ENCODE results near the gene B4GAT1.
A peak's percentile ranks its signal among the peaks of the same experiment; 100 is the strongest.
"Not testable (repeated sequence)": the region's sequence is repeated elsewhere in the genome, so short reads cannot be mapped to it uniquely, and the experiment has no call there.

The B4GAT1 gene

DNA sequence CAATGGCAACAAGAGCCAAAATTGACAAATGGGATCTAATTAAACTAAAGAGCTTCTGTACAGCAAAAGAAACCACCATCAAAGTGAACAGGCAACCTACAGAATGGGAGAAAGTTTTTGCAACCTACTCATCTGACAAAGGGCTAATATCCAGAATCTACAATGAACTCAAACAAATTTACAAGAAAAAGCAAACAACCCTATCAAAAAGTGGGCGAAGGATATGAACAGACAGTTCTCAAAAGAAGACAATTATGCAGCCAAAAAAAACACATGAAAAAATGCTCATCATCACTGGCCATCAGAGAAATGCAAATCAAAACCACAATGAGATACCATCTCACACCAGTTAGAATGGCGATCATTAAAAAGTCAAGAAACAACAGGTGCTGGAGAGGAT, 27.1 kb downstream of the B4GAT1 start:
- not testable (repeated sequence) for DNase-seq

GRCh38 chr11:66318600-66318970, 28.8 kb downstream of the B4GAT1 start:
- no peak for DNase-seq

DNA sequence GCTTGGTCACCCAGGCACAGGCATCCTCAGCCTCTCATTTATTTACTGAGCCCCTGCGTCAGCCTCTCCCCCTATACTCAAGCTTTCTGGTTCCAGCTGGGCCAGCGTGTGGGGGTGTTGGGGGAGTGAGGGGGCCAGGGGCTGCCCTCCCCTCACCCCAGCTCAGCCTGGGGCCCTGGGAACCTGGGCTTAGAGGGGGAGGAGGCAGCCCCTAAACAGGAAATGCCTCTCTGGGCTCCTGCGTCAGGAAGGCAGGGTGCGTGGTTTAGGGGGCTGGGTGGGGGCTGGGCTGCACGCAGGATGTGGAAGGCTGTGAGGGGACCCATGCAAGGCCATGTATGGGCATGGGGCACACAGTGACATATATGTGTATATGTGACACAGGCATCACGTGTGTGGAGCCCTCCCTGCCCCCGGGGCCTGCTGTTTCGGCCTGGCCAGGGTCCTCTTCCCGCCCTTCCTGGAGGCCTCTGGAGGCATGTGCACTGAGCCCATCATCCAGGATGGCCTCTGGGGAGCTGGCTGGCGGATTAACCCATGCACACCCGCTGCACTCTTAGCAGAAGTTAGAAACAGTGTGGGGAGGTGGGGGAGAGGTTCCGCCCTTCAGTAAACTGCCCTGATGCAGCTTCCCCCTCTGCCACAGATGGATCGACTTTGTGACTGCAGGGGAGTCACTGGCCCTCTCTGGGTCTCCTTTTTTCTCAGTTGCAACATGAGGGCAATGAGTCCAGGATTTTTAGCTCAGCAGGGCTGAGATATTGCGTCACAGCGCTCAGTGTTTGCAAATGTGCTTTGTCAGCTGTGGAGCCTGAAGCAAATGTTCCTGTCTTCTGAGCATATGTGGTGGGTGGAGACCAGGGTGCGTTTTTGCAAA, 29.5 kb downstream of the B4GAT1 start:
- no peak for DNase-seq

DNA sequence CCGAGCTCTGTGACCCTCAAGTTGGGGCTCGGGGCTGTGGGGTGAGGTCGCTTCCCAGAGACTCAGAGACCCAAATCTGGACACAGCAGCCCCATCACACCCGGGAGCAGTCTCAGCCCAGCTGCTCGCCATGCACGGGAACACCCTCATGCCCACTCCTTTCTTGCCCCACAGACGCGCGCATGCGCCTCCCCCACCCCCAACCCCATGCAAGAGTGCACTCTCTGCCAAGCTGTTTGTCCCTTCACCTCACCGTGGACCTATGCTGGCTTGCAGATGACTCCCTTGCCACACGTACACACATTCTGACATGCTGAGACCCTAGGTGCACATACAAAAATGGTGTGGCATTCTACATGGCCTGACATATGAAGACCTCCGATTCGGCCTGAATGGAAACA, 30.1 kb downstream of the B4GAT1 start:
- no peak for DNase-seq

DNA sequence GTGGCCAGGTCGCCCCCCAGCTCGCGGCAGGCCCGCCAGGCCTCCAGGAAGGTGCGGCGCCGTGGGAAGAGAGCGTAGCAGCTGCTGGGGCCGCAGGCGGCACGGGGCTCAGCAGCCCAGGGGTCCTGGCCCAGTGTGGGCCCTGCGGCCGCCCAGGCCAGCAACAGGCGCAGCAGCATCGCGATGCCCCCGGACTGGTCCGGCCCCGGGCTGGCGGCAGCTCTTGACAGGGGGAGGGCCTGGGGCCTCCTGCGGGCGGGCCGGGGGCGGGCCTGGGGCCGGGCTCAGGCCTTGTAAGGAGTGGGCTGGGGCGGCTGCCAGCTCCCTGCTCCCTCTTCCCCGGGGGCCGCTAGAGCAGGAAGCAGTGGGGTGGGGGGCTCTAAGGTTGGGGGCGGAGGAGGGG, 30.6 kb downstream of the B4GAT1 start, which contains the start of gene CD248:
CD248 (minus strand) TSS at position 196 of the 403 bp plus-strand sequence; CDS start at position 179, 17 bp downstream.
- no peak for DNase-seq

GRCh38 chr11:66315921-66316811, 31.3 kb downstream of the B4GAT1 start:
- no peak for DNase-seq

DNA sequence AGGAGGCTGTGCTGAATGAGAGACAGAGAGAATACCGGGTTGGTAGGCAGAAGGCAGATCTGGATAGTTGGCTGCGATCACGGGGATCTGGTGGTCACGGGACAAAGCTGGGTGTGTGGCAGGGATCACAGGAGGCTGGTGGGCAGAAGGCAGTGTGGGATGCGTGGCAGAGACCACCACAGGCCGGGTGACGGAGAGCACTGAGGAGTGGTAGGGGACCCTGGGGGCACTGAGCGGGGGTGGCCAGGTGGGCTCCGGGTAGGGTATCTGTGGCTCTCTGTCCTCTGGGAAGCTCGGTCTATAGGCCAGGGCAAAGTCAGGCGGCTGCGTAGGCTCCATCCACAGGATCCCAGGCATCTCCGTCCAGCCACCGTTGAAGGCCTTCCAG, 31.9 kb downstream of the B4GAT1 start:
- no peak for DNase-seq

DNA sequence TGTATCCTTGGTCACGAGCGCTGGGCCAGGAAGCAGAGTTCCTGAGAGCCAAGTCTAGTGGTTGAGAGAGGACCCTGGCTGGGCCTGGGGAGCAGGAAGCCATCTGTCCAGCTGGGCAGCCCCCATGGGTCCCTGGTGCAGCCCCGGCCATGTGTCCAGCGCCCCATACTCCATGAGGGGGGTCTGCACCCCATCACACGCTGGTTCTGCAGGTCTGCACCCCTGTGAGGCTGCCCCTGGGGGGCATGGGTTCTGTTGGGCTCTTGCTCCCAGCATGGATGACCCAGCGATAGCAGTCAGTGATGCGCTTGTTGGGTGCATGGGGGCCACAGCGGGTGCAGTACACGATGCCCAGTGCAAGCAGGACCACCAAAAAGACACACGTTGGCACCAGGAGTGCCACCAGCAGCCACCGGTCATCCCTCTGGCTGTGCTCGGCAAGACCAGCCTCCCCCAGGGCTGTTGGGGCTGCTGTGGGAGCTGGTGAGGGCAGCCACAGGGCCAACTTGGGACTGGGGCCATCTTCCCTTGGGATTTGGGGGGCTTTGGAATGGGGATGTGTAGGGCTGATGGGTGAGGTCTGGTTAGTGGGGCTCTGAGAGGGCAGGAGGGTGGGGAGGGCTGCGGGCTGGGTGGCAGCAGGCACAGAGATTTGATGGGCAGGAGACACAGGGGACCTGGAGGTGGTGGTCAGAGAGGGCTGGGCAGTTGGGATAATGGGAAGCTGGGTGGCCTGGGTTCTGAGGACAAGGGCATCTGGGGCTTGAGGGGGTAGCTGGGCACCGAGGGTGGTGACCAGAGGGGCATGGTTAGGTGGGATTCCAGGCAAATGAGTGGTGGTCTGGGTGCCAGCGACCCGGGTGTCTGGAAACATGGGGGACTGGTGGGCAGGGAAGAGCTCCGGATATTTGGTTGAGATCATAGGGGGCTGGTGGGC, 32.6 kb downstream of the B4GAT1 start:
- DNase-seq: no peak

GRCh38 chr11:66314186-66314501, 33.3 kb downstream of the B4GAT1 start:
- no peak for DNase-seq

- DNase-seq: no peak
Observed at GRCh38 chr11:66313321-66314185, 33.9 kb downstream of the B4GAT1 start.

GRCh38 chr11:66312549-66313320, 34.7 kb downstream of the B4GAT1 start:
- peak; percentile 45 for DNase-seq

GRCh38 chr11:66311965-66312548, 35.4 kb downstream of the B4GAT1 start:
- DNase-seq: peak; percentile 81

DNA sequence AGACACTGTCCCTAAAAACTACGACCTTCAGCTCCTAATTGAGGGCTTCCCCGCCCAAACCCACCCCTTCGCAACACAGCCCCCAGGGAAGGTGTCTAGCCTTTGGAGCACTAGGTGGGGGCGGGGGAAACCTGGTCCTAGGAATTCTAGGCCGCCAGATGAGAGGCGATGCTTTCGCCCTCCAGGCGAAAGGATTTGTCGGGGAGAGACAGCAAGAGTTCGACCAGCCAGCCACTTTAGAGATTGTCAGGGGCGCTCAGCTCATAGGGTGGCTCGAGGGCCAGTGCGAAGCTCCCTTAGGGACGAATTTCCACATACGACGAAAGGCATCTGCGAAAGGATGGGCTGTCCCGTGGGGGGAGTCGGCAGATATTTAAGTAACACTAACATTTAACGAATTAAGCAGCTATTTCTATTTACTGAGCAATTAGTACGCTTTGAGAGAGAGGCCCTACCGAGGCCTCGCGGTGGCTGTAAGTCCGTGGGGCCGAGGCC, 35.9 kb downstream of the B4GAT1 start:
- DNase-seq: no peak

DNA sequence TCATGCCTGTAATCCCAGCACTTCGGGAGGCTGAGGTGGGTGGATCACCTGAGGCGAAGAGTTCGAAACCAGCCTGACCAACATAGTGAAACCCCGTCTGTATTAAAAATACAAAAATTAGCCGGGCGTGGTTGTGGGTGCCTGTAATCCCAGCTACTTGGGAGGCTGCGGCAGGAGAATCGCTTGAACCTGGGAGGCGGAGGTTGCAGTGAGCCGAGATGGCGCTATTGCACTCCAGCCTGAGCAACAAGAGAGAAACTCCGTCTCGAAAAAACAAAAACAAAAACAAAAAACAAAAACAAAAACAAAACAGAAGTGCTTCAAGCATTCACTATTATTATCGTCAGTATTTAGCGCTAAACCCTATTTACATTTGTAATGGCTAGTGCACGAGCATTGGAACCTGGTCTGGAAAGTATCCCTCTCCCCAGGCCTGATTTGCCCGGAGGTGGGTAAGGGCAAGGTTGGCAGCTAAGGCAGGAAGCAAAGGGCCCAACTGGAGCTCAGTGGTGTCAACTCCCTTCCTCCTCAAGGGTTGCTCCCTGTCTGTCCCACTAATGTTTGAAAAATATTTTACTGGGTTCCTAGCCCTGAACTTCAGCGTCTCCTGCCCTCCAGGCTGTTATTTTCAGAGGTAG, 36.5 kb downstream of the B4GAT1 start:
- DNase-seq: not testable (repeated sequence)

DNA sequence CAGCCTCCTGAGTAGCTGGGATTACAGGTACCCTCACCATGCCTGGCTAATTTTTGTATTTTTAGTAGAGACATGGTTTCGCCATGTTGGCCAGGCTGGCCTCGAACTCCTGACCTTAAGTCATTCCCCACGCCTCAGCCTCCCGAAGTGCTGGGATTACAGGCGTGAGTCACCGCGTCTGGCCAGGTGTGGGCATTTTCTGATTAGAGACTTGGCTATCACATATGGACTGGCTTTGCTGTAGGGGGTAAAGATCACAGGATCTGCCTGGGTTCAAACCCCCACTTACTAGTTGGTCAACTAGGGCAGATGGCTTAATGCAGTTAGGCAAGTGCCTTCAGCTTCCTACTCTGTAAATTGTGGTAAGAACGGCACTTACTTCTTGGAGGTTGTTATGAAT, 37.1 kb downstream of the B4GAT1 start:
- no peak for DNase-seq

DNA sequence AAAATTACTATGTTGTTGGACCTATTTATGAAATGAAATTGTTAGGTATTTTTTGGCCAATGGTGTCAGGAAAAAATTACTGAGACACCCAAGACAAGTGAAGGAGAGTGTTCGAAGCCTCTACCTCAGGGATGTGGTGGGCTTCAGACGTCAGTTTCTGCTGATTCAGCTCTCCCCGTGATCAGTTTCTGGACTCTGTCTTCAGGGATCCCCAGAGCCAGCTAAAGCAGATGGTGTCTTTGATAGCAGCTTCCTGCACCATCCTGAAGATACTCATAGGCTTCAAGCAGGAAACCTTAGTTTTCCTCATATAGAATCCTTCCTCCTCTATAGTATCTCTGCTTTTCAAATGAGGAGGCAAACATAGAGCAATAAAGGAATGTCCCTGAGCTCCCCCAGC, 38.0 kb downstream of the B4GAT1 start:
- no peak for DNase-seq

DNA sequence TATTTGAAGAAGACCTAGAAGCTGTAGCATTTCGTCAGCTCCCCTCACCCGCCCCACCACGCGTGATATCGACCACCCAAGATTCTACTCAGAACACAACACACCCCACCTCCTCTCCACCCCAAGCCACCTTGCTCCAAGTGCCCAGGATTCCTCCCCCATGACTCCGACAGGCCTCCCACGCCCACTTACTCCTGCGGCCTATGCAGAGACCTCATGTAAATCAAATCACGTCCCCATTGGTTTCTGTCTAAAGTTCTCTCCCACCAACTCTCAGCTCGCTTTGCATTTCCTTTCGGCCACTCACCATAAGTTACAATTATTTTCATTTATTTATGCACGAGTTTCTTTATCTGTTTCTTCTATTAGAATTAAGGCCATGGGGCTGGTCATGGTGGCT, 44.8 kb downstream of the B4GAT1 start:
- DNase-seq: no peak

GRCh38 chr11:66299186-66299585, 48.2 kb downstream of the B4GAT1 start:
- no peak for DNase-seq

DNA sequence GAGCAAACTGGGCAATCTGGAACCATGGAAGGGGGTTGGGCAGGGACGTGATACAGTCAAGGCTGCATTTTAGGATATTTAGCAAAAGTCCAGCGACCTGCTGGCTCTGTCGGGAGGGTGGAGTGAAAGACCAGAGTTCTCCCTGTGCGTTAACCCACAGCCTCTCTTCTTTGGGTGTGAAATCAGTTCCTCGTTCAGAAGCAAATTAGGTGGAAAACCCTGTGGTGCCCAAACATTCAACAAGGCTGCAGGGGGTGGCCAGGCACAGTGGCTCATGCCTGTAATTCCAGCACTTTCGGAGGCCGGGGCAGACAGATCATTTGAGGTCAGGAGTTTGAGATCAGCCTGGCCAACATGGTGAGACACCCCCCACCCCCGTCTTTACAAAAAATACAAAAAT, 49.8 kb downstream of the B4GAT1 start:
- DNase-seq: no peak
